Large intestine (tissue), 3 donors: Measurements from ENCODE around the gene DYRK4. TPM values are rescaled to one million over a fixed set of nuclear protein-coding genes. Genes with fewer than 3 reads are reported as not detected.

Experiments
- DNase-seq, 2 donors: peaks; one replicate each; pipeline versions ENCODE4 v3.0.0 to v3.0.0-alpha.2; 2013
- H3K27ac ChIP-seq: one replicate; pipeline ENCODE4 v1.5.1; 2013; ENCODE audit warnings: low read length
- H3K27me3 ChIP-seq: 2 replicates; pipeline ENCODE4 v1.6.1; 2013; ENCODE audit warnings: low read length; ENCODE audit not compliant: control insufficient read depth, insufficient read depth
- H3K36me3 ChIP-seq: 2 replicates; pipeline ENCODE4 v1.6.1; 2013; ENCODE audit warnings: low read length; ENCODE audit not compliant: control insufficient read depth, insufficient read depth
- H3K4me1 ChIP-seq: one replicate; pipeline ENCODE4 v1.6.1; 2013; ENCODE audit warnings: low read length; ENCODE audit not compliant: control insufficient read depth, insufficient read depth
- H3K4me3 ChIP-seq: one replicate; pipeline ENCODE4 v1.5.1; 2013; ENCODE audit warnings: low read length
- H3K9me3 ChIP-seq: one replicate; pipeline ENCODE4 v1.6.1; 2013; ENCODE audit warnings: mild to moderate bottlenecking, low read depth, low read length, moderate library complexity; ENCODE audit not compliant: control insufficient read depth
- WGBS: methylation state at CpG from one replicate; pipeline ENCODE4 v1.1.5; 2013; ENCODE audit warnings: low lambda C conversion rate; ENCODE audit not compliant: insufficient coverage; 5-methylcytosine and 5-hydroxymethylcytosine counted together
- polyA plus RNA-seq: library from polyadenylated mRNA; unstranded; fragments of 120-200 nt; gene quantifications from one replicate; pipeline ENCODE4 v1.2.1, GENCODE V29; 2013

DYRK4 gene
- polyA plus RNA-seq, 1 donor = 59.6 TPM

DNA sequence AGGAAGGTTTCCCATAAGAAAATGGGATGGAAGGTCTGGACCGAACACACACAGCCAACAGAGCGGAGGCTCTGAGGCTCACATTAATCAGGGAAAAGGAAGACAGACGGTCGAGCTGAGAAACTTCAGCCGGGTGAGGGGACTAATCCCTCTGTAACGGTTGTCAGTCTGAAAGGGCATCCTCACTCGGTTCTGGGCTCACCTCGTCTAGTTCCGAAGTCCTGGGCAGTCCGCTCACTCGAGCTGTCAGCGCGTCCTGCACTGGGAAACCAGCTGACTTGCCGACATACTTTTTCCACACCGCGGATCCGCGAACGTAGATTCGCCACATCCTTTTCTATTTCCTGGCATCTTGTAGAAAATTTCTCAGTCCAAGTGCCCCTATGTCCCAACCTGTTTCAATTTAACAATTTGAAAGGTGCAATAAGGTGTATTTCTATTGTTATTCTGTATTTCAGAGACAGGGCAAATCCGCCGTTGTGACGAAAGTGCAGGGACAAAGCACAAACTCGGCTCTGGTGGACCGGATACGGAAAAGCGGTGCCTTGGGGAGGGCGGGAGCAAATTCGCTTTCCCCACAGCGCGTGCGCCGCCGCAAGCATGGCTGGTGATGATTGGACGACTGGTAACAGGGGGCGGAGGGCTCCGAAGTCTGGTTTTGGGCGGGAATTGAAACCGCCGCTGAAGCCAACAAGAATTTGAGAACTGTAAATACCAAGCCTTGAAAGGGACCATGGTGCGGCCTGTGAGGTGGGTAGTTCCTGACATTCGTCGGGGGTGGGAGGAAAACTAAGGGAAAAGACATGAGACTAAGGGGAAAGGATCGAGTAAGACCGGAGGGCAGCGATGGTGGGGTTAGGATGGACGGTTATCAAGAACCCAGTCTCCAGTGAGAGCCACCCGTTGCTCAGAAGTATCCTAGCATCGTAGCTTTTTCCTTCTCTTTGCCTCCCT lies 23.5 kb upstream of the DYRK4 start, which contains the start of gene RAD51AP1:
RAD51AP1 (plus strand) TSS at position 684 of the 954 bp plus-strand sequence; CDS start at position 734, 50 bp downstream.
- Histone ChIP-seq H3K27me3 (no peaks in the 10 kb centered on the region), H3K4me1 (no peaks in the 10 kb centered on the region), H3K4me3 (peak within 1 kb of the TSS; percentile 100), H3K27ac (peak within 1 kb of the TSS; percentile 80), H3K9me3 (no peaks in the 10 kb centered on the region), H3K36me3 (peaks cover 11% of the 10 kb centered on the region)
- peak; percentile 97 to 98 for DNase-seq
- 0% methylated on average over 8 of the region's 49 CpGs for WGBS

DNA sequence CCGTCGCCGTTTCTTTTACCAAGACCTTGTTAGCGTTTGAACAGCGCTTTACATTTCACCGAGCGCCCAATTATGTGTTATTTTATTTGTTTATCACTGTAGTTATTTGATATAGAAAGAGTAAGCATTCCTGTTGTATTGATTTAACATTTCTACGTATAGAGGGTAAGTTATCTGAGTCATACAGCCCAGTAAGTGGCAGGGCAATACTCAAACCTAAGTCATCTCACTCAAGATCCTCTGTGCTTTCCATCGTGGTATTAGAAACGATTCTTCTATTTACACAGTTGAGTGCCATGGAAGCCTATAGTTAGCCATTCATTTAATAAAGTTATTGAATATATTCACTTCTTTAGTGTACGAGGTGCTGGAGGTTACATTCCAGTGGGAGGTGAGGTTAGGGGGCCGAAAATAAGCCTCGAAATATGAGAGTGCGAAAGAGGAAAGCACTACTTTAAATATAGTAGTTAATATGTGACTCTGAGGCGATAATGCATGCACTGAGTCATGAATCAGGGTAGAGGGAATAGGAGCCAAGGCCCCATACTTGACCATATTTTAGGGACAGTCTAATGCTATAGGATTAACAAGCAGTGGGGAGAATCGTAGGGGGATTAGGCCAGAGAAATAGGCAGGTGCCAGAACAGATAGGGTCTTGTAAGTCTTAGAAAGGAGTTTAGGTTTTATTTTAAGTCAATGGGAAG lies 22.7 kb upstream of the DYRK4 start:
- Histone ChIP-seq H3K9me3 (no peaks in the 10 kb centered on the region), H3K27ac (no peak overlapping the region)
- WGBS = 0% methylated on average over 8 of the region's 16 CpGs

DNA sequence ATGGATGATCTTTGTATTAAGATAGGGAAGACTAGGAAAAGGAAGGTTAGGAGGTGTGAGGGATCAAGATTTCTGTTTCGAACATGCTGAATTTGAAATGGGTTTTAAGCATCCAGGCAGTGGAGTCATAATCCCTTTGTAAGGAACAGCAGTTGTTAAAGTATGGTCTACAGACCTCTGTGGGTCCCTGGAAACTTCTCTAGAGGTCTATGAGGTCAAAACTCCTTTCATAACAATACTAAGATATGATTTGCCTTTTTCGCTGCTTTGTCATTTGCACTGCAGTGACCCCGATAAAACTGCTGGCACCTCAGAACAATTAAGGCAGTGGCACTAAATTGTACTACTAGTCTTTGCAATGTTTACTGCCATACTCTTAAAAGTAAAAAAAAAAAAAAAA lies 21.8 kb upstream of the DYRK4 start:
- WGBS = 76% methylated on average over 3 of the region's 3 CpGs
- H3K27me3 ChIP-seq = no peaks in the 10 kb centered on the region
- H3K27ac ChIP-seq = no peak overlapping the region
- H3K4me3 ChIP-seq = no peak overlapping the region
- peaks cover 3% of the 10 kb centered on the region for H3K36me3 ChIP-seq
- H3K4me1 ChIP-seq = no peaks in the 10 kb centered on the region
- DNase-seq = no peak
- no peaks in the 10 kb centered on the region for H3K9me3 ChIP-seq

More for the DNA sequence above, 22.7 kb upstream of the DYRK4 start:
- peaks cover 8% of the 10 kb centered on the region for H3K36me3 ChIP-seq
- DNase-seq = peak in 1 of 2 donors; percentile 2
- H3K27me3 ChIP-seq = no peaks in the 10 kb centered on the region
- H3K4me1 ChIP-seq = no peaks in the 10 kb centered on the region
- H3K4me3 ChIP-seq = peak overlapping the region; percentile 100

DNA sequence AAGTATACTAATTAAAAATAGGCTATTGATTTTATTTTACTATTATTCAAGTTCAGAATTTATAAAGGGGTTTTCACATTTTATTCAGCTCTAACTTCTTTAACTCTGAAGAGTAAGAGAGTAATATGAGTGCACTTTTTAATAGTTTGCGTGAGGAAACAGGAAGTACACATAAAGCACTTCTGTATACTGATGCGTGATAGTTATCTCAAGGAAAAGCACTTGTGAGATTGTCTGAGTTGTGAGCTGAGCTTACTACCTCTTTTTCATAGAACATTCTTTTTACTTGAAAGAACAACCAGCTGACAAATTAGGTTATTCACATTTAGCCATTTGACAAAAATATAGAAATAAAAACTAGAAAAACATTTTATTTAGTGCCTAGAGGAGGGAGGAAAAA lies 21.4 kb upstream of the DYRK4 start:
- no peak overlapping the region for H3K27ac ChIP-seq
- peaks cover 2% of the 10 kb centered on the region for H3K36me3 ChIP-seq
- no peaks in the 10 kb centered on the region for H3K4me1 ChIP-seq
- 100% methylated on average over 1 of the region's 2 CpGs for WGBS
- no peak for DNase-seq
- no peak overlapping the region for H3K4me3 ChIP-seq
- no peaks in the 10 kb centered on the region for H3K27me3 ChIP-seq
- no peaks in the 10 kb centered on the region for H3K9me3 ChIP-seq

DNA sequence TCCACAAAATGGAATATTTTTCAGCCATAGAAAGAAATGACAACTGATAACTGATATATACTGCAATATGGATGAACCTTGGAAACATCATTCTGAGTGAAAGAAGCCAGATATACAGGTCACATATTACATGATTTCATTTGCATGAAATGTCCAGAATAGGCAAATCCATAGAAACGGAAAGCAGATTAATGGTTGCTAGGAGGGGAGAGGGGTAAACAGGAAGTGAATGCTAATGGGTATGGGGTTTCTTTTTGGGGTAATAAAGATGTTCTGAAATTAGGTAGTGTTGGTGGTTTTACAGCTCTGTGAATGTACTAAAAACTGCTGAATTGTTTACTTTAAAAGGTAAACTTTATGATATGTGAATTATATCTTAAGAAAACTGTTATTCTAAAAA lies 16.8 kb upstream of the DYRK4 start:
- no peak overlapping the region for H3K27ac ChIP-seq
- H3K36me3 ChIP-seq = peaks cover 2% of the 10 kb centered on the region
- no peak for DNase-seq
- no peaks in the 10 kb centered on the region for H3K4me1 ChIP-seq
- H3K4me3 ChIP-seq = no peak overlapping the region
- no peaks in the 10 kb centered on the region for H3K27me3 ChIP-seq
- WGBS = 89% methylated on average over 1 of the region's 1 CpG
- no peaks in the 10 kb centered on the region for H3K9me3 ChIP-seq

DNA sequence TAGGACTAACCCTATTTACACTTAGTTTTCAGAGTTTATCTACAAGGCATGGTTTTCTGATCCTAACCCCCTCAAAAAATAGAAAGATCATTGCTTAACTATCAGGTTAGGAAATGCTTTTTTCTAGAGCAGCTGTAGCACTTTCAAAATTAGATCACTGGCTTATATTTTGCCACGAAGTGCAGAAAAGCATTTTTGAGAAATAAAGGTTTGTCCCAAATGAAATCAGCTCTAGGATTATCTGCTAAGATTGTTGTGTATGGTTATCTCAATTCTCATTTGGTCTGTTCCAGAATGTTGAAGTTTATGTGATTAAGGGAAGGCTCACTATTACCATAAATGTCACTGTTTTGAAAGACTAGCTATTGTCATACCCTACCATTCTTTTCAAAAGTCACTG lies 9.8 kb upstream of the DYRK4 start:
- Histone ChIP-seq H3K4me1 (no peaks in the 10 kb centered on the region), H3K9me3 (no peaks in the 10 kb centered on the region), H3K27me3 (no peaks in the 10 kb centered on the region), H3K36me3 (no peaks in the 10 kb centered on the region), H3K27ac (no peak overlapping the region), H3K4me3 (no peak overlapping the region)
- no peak for DNase-seq
- no CpG with 5 or more reads among the region's 1 CpG for WGBS

DNA sequence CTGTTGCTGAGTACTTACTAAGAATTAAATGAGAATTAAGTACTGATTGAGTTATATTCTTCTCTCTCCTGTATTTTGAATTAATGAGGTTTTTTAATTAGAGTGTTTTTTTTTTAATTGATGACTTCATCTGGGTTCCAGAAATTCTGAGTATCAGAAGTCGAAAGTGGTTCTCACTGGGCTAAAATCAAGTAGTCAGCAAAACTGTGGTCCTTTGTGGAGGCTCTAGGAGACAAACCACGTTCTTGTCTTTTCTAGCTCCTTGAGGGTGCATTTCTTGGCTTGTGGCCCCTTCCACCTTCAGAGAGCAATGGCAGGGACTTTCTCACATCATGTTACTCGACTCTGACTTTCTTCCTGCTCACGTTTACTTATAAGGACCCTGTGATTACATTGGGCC lies 8.1 kb upstream of the DYRK4 start:
- Histone ChIP-seq H3K9me3 (no peaks in the 10 kb centered on the region), H3K27me3 (no peaks in the 10 kb centered on the region), H3K27ac (no peak overlapping the region), H3K36me3 (peaks cover 2% of the 10 kb centered on the region), H3K4me3 (no peak overlapping the region), H3K4me1 (no peaks in the 10 kb centered on the region)
- DNase-seq = no peak
- 70% methylated on average over 2 of the region's 4 CpGs for WGBS

DNA sequence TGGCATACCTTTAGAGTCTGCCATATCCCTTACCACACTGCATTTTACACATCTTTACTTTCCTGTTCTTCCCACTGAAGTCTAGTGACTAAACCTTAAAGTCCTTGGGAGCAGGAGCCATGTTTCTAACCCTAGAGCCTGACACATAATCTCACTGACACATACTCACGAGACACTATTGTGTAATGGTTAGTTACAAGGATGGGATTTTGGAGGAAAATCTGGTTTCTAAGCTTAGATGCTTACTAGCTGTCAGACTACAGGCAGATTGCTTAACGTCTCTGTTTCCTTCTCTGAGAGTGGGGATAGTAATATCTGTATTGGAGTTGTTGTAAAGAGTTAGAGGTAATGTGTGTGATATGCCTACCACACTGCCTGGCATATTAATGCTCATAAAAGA lies 6.2 kb upstream of the DYRK4 start:
- Histone ChIP-seq H3K9me3 (no peaks in the 10 kb centered on the region), H3K36me3 (peaks cover 2% of the 10 kb centered on the region), H3K27ac (no peak overlapping the region), H3K4me3 (no peak overlapping the region), H3K4me1 (no peaks in the 10 kb centered on the region), H3K27me3 (no peaks in the 10 kb centered on the region)
- no CpG with 5 or more reads among the region's 2 CpGs for WGBS
- no peak for DNase-seq

DNA sequence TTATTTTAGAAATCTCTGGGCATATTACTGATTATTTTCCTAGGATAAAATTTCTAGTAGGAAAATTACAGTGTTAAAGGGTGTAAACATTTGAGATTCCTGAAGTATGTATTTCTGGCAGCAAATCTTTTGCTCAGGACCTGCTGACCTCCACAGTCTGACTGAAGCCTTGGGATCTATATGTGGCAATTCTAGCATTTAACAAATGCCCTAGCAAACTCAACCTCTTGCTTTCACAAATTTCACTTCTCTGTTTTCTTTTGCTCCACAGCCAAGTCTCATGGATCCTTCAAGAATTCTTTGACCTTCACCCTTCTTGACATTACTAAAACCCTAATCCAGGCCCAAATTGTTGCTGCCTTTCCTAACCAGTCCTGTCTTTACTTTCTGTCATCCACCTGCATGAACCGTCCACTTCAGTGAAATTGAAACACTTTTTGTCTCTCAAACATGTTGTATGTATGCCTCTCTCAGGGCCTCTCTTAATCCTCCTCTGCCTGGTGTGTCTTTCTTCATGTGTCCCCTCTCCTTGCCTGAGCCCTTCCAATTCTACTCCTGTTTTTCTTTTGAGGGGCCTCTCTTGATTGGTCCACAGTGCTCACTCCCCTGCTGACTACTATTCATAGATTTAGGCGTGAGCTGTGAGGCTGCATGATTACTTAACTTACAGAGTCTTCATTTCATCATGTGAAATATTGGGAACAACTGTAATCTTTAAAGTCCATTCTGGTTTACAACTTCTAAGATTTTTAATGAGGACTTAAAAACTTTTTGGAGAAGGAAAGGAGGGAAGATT lies 5.1 kb upstream of the DYRK4 start:
- DNase-seq = no peak
- H3K27me3 ChIP-seq = no peaks in the 10 kb centered on the region
- peaks cover 2% of the 10 kb centered on the region for H3K36me3 ChIP-seq
- 76% methylated on average over 2 of the region's 2 CpGs for WGBS
- H3K4me3 ChIP-seq = no peak overlapping the region
- H3K27ac ChIP-seq = no peak overlapping the region
- no peaks in the 10 kb centered on the region for H3K9me3 ChIP-seq
- peaks cover 5% of the 10 kb centered on the region for H3K4me1 ChIP-seq

DNA sequence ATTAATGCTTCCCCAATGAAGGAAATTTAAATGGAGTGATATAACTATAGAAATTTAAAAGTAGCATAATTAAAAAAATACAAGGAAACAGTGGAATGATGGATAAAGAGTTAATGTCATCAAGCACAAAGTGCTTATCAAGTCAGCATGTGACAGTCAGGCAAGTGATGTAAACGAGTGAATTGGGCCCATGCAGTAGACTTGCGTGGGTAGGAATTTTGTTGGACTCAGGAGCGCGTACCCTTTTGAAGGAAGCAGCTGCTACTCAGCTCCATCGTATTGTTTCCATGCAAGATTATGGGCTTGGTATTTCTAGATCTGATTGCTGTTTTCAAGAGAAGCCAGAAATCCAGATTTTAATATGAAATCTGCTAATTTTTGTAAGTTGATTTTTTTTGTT lies 4.4 kb upstream of the DYRK4 start:
- Histone ChIP-seq H3K36me3 (peaks cover 2% of the 10 kb centered on the region), H3K4me1 (peaks cover 9% of the 10 kb centered on the region), H3K4me3 (no peak overlapping the region), H3K27me3 (no peaks in the 10 kb centered on the region), H3K27ac (no peak overlapping the region), H3K9me3 (no peaks in the 10 kb centered on the region)
- no CpG with 5 or more reads among the region's 5 CpGs for WGBS
- no peak for DNase-seq
